GM19043 (cell line): ENCODE data around the gene PCCB.
"Not testable (repeated sequence)": the region's sequence is repeated elsewhere in the genome, so short reads cannot be mapped to it uniquely, and the experiment has no call there.

Experiments
- ATAC-seq: cut with Tn5 transposase; IDR thresholded peaks from one replicate; pipeline ENCODE4 v1.9.1; 2021; ENCODE audit warnings: low read depth; ENCODE audit not compliant: unreplicated experiment

PCCB gene

GRCh38 chr3:136250059-136250902 is at the start of gene PCCB:
Gene PCCB, plus strand, starts transcription at chr3:136250340. Its CDS starts 36 bp downstream, at chr3:136250376.
- ATAC-seq = peak; percentile 93

- ATAC-seq = no peak
These were observed 42.5 kb upstream of the PCCB start for GRCh38 chr3:136207489-136208115.

- no peak for ATAC-seq
These were observed 40.2 kb upstream of the PCCB start for GRCh38 chr3:136209921-136210320.

GRCh38 chr3:136211547-136211946 is 38.6 kb upstream of the PCCB start:
- ATAC-seq = no peak

- not testable (repeated sequence) for ATAC-seq
These were observed 27.4 kb upstream of the PCCB start for GRCh38 chr3:136222746-136223145.

- ATAC-seq = no peak
These were observed 17.7 kb upstream of the PCCB start for GRCh38 chr3:136232413-136232812.

GRCh38 chr3:136235545-136235944 is 14.6 kb upstream of the PCCB start:
- no peak for ATAC-seq

GRCh38 chr3:136236109-136236508 is 14.0 kb upstream of the PCCB start:
- ATAC-seq = no peak

GRCh38 chr3:136237103-136237502 is 13.0 kb upstream of the PCCB start:
- no peak for ATAC-seq

GRCh38 chr3:136237961-136238649 is 12.0 kb upstream of the PCCB start:
- ATAC-seq = no peak

- ATAC-seq = no peak
These were observed 11.0 kb upstream of the PCCB start for GRCh38 chr3:136239094-136239493.

GRCh38 chr3:136245691-136246090 is 4.4 kb upstream of the PCCB start:
- ATAC-seq = no peak

GRCh38 chr3:136247436-136247835 is 2.7 kb upstream of the PCCB start:
- no peak for ATAC-seq

GRCh38 chr3:136247855-136248590 is 2.1 kb upstream of the PCCB start:
- no peak for ATAC-seq

- no peak for ATAC-seq
These were observed 1.0 kb upstream of the PCCB start for GRCh38 chr3:136249091-136249490.

- no peak for ATAC-seq
These were observed 547 bp upstream of the PCCB start for GRCh38 chr3:136249593-136249992.

GRCh38 chr3:136250903-136251460 is 842 bp downstream of the PCCB start:
- peak; percentile 27 for ATAC-seq

- ATAC-seq = no peak
These were observed 1.4 kb downstream of the PCCB start for GRCh38 chr3:136251511-136251910.

GRCh38 chr3:136255672-136256406 is 5.7 kb downstream of the PCCB start:
- ATAC-seq = no peak

- ATAC-seq = no peak
These were observed 8.1 kb downstream of the PCCB start for GRCh38 chr3:136258199-136258598.
